GM23338 (cell line): ENCODE data around the gene NLRP10. TPM values are rescaled to one million over a fixed set of nuclear protein-coding genes. Genes with fewer than 3 reads are reported as not detected.

ENCODE experiments used
- ATAC-seq: fragments of 200-7000 bp; cut with Tn5 transposase; 3 replicates; pipeline ENCODE4 v1.9.1; 2020
- DNase-seq: peaks from one replicate; pipeline ENCODE4 v3.0.0-alpha.2; 2015; ENCODE audit warnings: low spot score
- H2AFZ ChIP-seq: fragments of 200-600 bp; sonication (generic); 2 replicates; pipeline ENCODE4 v1.8.0; 2016; ENCODE audit warnings: antibody characterized with exemption, mild to moderate bottlenecking, moderate library complexity
- H3F3A ChIP-seq: fragments of 200-600 bp; sonication (generic); replicated peaks from 2 replicates; pipeline ENCODE4 v1.8.0; 2017; ENCODE audit warnings: antibody characterized with exemption, mixed run types, low read depth
- H3K27ac ChIP-seq: fragments of 200-600 bp; sonication (generic); 2 replicates; pipeline ENCODE4 v1.6.1; 2016; ENCODE audit warnings: low read depth
- H3K27me3 ChIP-seq: fragments of 200-600 bp; sonication (generic); 2 replicates; pipeline ENCODE4 v1.8.0; 2016; ENCODE audit warnings: mild to moderate bottlenecking, mixed run types, moderate library complexity; ENCODE audit not compliant: insufficient read depth
- H3K36me3 ChIP-seq: fragments of 200-600 bp; sonication (generic); 2 replicates; pipeline ENCODE4 v1.8.0; 2016; ENCODE audit warnings: mild to moderate bottlenecking; ENCODE audit not compliant: insufficient read depth
- H3K4me1 ChIP-seq: fragments of 200-600 bp; sonication (generic); 2 replicates; pipeline ENCODE4 v1.8.0; 2016; ENCODE audit warnings: mild to moderate bottlenecking, moderate library complexity; ENCODE audit not compliant: insufficient read depth
- H3K4me2 ChIP-seq: fragments of 200-600 bp; sonication (generic); 2 replicates; pipeline ENCODE4 v1.7.1; 2017; ENCODE audit warnings: mixed run types
- H3K4me3 ChIP-seq: fragments of 200-600 bp; sonication (generic); 2 replicates; pipeline ENCODE4 v1.6.1; 2016; ENCODE audit warnings: mixed run types
- H3K79me2 ChIP-seq: fragments of 200-600 bp; sonication (generic); replicated peaks from 2 replicates; pipeline ENCODE4 v1.8.0; 2017; ENCODE audit warnings: mild to moderate bottlenecking; ENCODE audit not compliant: insufficient read depth
- H3K9me2 ChIP-seq: fragments of 200-600 bp; sonication (generic); 2 replicates; pipeline ENCODE4 v1.8.0; 2017; ENCODE audit not compliant: insufficient read depth
- H4K20me1 ChIP-seq: fragments of 200-600 bp; sonication (generic); replicated peaks from 2 replicates; pipeline ENCODE4 v1.8.0; 2017; ENCODE audit warnings: mild to moderate bottlenecking; ENCODE audit not compliant: insufficient read depth
- H3K27ac Mint-ChIP-seq: 2 replicates; pipeline ENCODE4 v1.8.0; 2020; ENCODE audit warnings: inconsistent platforms, mild to moderate bottlenecking, moderate library complexity, mixed read lengths
- H3K27me3 Mint-ChIP-seq: 3 replicates; pipeline ENCODE4 v1.8.0; 2022; ENCODE audit warnings: low read depth, mild to moderate bottlenecking, moderate library complexity, mixed read lengths, inconsistent platforms; ENCODE audit not compliant: insufficient read depth, poor library complexity
- H3K36me3 Mint-ChIP-seq: 3 replicates; pipeline ENCODE4 v1.8.0; 2021; ENCODE audit warnings: low read depth, mild to moderate bottlenecking, inconsistent platforms, moderate library complexity, mixed read lengths
- H3K4me1 Mint-ChIP-seq: 3 replicates; pipeline ENCODE4 v1.8.0; 2020; ENCODE audit warnings: mild to moderate bottlenecking, inconsistent platforms, mixed read lengths
- H3K4me3 Mint-ChIP-seq: 3 replicates; pipeline ENCODE4 v1.8.0; 2021; ENCODE audit warnings: moderate library complexity, mild to moderate bottlenecking, inconsistent platforms, mixed read lengths
- H3K9me3 Mint-ChIP-seq: 3 replicates; pipeline ENCODE4 v1.8.0; 2020; ENCODE audit warnings: moderate library complexity, mild to moderate bottlenecking, inconsistent platforms, mixed read lengths
- CREB1 ChIP-seq: fragments of 250-450 bp; sonication (Bioruptor Pico); IDR thresholded peaks from 2 replicates; pipeline ENCODE4 v1.5.0; 2020; ENCODE audit warnings: low read depth, mild to moderate bottlenecking, moderate library complexity
- EZH2 ChIP-seq: fragments of 200-600 bp; sonication (generic); IDR thresholded peaks from one replicate; pipeline ENCODE4 v1.8.0; 2017; ENCODE audit warnings: antibody characterized with exemption, mild to moderate bottlenecking, low read depth; ENCODE audit not compliant: unreplicated experiment
- EZH2phosphoT487 ChIP-seq: fragments of 200-600 bp; sonication (generic); IDR thresholded peaks from one replicate; pipeline ENCODE4 v1.8.1; 2018; ENCODE audit warnings: antibody characterized with exemption; ENCODE audit not compliant: unreplicated experiment
- JUNB ChIP-seq: IDR thresholded peaks from one replicate; pipeline ENCODE4 v1.6.1; 2016; ENCODE audit warnings: antibody characterized with exemption; ENCODE audit not compliant: unreplicated experiment
- NANOG ChIP-seq: IDR thresholded peaks from 2 replicates; pipeline ENCODE4 v1.6.1; 2016; ENCODE audit warnings: antibody characterized with exemption, borderline replicate concordance
- POLR2AphosphoS5 ChIP-seq: IDR thresholded peaks from 2 replicates; pipeline ENCODE4 v1.6.1; 2016; ENCODE audit warnings: antibody characterized with exemption, low read depth
- STAT1 ChIP-seq: IDR thresholded peaks from one replicate; pipeline ENCODE4 v1.6.1; 2016; ENCODE audit warnings: antibody characterized with exemption; ENCODE audit not compliant: unreplicated experiment
- ZNF114 ChIP-seq: fragments of 250-450 bp; sonication (Bioruptor Pico); IDR thresholded peaks from 2 replicates; pipeline ENCODE4 v1.5.0; 2020; ENCODE audit warnings: mild to moderate bottlenecking, moderate library complexity
- ZNF331 ChIP-seq: fragments of 250-450 bp; sonication (Bioruptor Pico); IDR thresholded peaks from 2 replicates; pipeline ENCODE4 v1.5.0; 2020; ENCODE audit warnings: low read depth, mild to moderate bottlenecking, moderate library complexity
- polyA plus RNA-seq: library from polyadenylated mRNA; unstranded; fragments of >200 nt; fragmentation: Nextera tagmentation; extraction: Ambion mirVana; gene quantifications from 2 replicates; pipeline ENCODE4 v1.2.1, GENCODE V29; 2016
- total RNA-seq: library from RNA; depleted of rRNA; stranded (reverse); fragments of >200 nt; shearing (Covaris generic); gene quantifications from 2 replicates; pipeline ENCODE4 v1.2.3, GENCODE V29; 2014
- TF ChIP-seq, protein P1 (sequence below): IDR thresholded peaks from one replicate; pipeline ENCODE4 v1.6.1; 2018; ENCODE audit warnings: antibody characterized with exemption; ENCODE audit not compliant: unreplicated experiment
- TF ChIP-seq, protein P2 (sequence below), 2 experiments: fragments of 200-600 bp in 1 of 2; sonication (generic) in 1 of 2; conservative IDR thresholded peaks; 2 replicates each; pipeline versions ENCODE4 v1.5.1 to v1.6.1; 2016 to 2017; ENCODE audit warnings: antibody characterized with exemption in 2 of 2, low read depth in 2 of 2, mild to moderate bottlenecking in 2 of 2, moderate library complexity in 1 of 2
- TF ChIP-seq, protein P3 (sequence below): IDR thresholded peaks from 2 replicates; pipeline ENCODE4 v1.6.1; 2016; ENCODE audit warnings: antibody characterized with exemption
- TF ChIP-seq, protein P4 (sequence below): fragments of 250-450 bp; sonication (Bioruptor Pico); IDR thresholded peaks from 2 replicates; pipeline ENCODE4 v1.5.0; 2020; ENCODE audit warnings: mild to moderate bottlenecking, moderate library complexity

The NLRP10 gene
- total and polyA plus RNA-seq, 2 experiments from 2014 or later, result 1.1 to 4.3 TPM

DNA sequence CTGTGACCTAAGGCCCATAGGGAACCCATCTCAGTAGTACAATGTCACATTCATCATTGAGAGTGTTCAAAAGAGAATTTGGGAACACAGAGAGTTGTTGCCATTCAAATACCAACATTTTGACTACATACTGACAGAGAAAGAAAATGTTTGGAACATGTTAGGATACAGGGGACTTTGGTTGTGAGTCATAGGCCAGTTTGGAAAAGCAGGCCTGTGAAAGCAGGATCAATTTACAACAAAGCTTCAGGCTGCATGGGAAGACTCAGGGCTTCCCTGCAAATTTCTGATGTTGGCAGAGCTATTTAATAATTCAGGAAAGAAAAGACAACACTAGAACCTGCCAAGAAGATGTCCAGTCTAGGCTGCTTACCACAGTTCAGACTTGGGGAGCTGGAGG lies 374 bp downstream of the NLRP10 start:
- Histone ChIP-seq H3K9me2 (peaks cover 8% of the 10 kb centered on the region), H3K27me3 (no peaks in the 10 kb centered on the region), H2AFZ (no peak overlapping the region), H3K4me3 (no peak overlapping the region), H3K4me1 (peaks cover 32% of the 10 kb centered on the region), H3K27ac (no peak overlapping the region), H3K4me2 (no peak overlapping the region), H3K79me2 (peaks cover 17% of the 10 kb centered on the region), H4K20me1 (no peaks in the 10 kb centered on the region), H3K36me3 (no peaks in the 10 kb centered on the region), H3F3A (no peaks in the 10 kb centered on the region; the same call in 1 of the 2 replicates)
- H3K4me3 Mint-ChIP-seq, result no peak overlapping the region
- TF ChIP-seq ZNF331 (CRISPR knock-in tag), result no peak
- no peak for TF ChIP-seq NANOG
- TF ChIP-seq EZH2phosphoT487, result no peak
- TF ChIP-seq, protein P1, sequence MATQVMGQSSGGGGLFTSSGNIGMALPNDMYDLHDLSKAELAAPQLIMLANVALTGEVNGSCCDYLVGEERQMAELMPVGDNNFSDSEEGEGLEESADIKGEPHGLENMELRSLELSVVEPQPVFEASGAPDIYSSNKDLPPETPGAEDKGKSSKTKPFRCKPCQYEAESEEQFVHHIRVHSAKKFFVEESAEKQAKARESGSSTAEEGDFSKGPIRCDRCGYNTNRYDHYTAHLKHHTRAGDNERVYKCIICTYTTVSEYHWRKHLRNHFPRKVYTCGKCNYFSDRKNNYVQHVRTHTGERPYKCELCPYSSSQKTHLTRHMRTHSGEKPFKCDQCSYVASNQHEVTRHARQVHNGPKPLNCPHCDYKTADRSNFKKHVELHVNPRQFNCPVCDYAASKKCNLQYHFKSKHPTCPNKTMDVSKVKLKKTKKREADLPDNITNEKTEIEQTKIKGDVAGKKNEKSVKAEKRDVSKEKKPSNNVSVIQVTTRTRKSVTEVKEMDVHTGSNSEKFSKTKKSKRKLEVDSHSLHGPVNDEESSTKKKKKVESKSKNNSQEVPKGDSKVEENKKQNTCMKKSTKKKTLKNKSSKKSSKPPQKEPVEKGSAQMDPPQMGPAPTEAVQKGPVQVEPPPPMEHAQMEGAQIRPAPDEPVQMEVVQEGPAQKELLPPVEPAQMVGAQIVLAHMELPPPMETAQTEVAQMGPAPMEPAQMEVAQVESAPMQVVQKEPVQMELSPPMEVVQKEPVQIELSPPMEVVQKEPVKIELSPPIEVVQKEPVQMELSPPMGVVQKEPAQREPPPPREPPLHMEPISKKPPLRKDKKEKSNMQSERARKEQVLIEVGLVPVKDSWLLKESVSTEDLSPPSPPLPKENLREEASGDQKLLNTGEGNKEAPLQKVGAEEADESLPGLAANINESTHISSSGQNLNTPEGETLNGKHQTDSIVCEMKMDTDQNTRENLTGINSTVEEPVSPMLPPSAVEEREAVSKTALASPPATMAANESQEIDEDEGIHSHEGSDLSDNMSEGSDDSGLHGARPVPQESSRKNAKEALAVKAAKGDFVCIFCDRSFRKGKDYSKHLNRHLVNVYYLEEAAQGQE, result no peak
- no peak for TF ChIP-seq ZNF114 (CRISPR knock-in tag)
- TF ChIP-seq STAT1, result no peak
- no peak for TF ChIP-seq POLR2AphosphoS5
- no peak for TF ChIP-seq CREB1 (CRISPR knock-in tag)
- TF ChIP-seq EZH2, result no peak
- TF ChIP-seq, protein P2, sequence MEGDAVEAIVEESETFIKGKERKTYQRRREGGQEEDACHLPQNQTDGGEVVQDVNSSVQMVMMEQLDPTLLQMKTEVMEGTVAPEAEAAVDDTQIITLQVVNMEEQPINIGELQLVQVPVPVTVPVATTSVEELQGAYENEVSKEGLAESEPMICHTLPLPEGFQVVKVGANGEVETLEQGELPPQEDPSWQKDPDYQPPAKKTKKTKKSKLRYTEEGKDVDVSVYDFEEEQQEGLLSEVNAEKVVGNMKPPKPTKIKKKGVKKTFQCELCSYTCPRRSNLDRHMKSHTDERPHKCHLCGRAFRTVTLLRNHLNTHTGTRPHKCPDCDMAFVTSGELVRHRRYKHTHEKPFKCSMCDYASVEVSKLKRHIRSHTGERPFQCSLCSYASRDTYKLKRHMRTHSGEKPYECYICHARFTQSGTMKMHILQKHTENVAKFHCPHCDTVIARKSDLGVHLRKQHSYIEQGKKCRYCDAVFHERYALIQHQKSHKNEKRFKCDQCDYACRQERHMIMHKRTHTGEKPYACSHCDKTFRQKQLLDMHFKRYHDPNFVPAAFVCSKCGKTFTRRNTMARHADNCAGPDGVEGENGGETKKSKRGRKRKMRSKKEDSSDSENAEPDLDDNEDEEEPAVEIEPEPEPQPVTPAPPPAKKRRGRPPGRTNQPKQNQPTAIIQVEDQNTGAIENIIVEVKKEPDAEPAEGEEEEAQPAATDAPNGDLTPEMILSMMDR (conservative IDR thresholded peaks at IDR 0.05; ENCODE audit: low read depth in 2 of 2), result no peak
- TF ChIP-seq JUNB, result no peak
- TF ChIP-seq, protein P3, sequence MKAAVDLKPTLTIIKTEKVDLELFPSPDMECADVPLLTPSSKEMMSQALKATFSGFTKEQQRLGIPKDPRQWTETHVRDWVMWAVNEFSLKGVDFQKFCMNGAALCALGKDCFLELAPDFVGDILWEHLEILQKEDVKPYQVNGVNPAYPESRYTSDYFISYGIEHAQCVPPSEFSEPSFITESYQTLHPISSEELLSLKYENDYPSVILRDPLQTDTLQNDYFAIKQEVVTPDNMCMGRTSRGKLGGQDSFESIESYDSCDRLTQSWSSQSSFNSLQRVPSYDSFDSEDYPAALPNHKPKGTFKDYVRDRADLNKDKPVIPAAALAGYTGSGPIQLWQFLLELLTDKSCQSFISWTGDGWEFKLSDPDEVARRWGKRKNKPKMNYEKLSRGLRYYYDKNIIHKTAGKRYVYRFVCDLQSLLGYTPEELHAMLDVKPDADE, result no peak
- TF ChIP-seq, protein P4, sequence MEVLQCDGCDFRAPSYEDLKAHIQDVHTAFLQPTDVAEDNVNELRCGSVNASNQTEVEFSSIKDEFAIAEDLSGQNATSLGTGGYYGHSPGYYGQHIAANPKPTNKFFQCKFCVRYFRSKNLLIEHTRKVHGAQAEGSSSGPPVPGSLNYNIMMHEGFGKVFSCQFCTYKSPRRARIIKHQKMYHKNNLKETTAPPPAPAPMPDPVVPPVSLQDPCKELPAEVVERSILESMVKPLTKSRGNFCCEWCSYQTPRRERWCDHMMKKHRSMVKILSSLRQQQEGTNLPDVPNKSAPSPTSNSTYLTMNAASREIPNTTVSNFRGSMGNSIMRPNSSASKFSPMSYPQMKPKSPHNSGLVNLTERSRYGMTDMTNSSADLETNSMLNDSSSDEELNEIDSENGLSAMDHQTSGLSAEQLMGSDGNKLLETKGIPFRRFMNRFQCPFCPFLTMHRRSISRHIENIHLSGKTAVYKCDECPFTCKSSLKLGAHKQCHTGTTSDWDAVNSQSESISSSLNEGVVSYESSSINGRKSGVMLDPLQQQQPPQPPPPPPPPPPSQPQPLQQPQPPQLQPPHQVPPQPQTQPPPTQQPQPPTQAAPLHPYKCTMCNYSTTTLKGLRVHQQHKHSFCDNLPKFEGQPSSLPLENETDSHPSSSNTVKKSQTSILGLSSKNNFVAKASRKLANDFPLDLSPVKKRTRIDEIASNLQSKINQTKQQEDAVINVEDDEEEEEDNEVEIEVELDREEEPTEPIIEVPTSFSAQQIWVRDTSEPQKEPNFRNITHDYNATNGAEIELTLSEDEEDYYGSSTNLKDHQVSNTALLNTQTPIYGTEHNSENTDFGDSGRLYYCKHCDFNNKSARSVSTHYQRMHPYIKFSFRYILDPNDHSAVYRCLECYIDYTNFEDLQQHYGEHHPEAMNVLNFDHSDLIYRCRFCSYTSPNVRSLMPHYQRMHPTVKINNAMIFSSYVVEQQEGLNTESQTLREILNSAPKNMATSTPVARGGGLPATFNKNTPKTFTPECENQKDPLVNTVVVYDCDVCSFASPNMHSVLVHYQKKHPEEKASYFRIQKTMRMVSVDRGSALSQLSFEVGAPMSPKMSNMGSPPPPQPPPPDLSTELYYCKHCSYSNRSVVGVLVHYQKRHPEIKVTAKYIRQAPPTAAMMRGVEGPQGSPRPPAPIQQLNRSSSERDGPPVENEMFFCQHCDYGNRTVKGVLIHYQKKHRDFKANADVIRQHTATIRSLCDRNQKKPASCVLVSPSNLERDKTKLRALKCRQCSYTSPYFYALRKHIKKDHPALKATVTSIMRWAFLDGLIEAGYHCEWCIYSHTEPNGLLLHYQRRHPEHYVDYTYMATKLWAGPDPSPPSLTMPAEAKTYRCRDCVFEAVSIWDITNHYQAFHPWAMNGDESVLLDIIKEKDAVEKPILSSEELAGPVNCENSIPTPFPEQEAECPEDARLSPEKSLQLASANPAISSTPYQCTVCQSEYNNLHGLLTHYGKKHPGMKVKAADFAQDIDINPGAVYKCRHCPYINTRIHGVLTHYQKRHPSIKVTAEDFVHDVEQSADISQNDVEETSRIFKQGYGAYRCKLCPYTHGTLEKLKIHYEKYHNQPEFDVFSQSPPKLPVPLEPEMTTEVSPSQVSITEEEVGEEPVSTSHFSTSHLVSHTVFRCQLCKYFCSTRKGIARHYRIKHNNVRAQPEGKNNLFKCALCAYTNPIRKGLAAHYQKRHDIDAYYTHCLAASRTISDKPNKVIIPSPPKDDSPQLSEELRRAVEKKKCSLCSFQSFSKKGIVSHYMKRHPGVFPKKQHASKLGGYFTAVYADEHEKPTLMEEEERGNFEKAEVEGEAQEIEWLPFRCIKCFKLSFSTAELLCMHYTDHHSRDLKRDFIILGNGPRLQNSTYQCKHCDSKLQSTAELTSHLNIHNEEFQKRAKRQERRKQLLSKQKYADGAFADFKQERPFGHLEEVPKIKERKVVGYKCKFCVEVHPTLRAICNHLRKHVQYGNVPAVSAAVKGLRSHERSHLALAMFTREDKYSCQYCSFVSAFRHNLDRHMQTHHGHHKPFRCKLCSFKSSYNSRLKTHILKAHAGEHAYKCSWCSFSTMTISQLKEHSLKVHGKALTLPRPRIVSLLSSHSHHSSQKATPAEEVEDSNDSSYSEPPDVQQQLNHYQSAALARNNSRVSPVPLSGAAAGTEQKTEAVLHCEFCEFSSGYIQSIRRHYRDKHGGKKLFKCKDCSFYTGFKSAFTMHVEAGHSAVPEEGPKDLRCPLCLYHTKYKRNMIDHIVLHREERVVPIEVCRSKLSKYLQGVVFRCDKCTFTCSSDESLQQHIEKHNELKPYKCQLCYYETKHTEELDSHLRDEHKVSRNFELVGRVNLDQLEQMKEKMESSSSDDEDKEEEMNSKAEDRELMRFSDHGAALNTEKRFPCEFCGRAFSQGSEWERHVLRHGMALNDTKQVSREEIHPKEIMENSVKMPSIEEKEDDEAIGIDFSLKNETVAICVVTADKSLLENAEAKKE (CRISPR knock-in tag), result no peak
- H3K27ac Mint-ChIP-seq, result no peak overlapping the region
- DNase-seq, result no peak
- H3K36me3 Mint-ChIP-seq, result peaks cover 10% of the 10 kb centered on the region; the same call in 1 of the 3 replicates
- ATAC-seq, result no peak
- H3K4me1 Mint-ChIP-seq, result peaks cover 33% of the 10 kb centered on the region
- peaks cover 6% of the 10 kb centered on the region for H3K27me3 Mint-ChIP-seq
- peaks cover 7% of the 10 kb centered on the region for H3K9me3 Mint-ChIP-seq
